ENCODE results near the gene RSPH4A. TPM values are rescaled to one million over a fixed set of nuclear protein-coding genes. Genes with fewer than 3 reads are reported as not detected.

Gene RSPH4A
- total and polyA plus RNA-seq, 2 of the 4 experiments (the other 2 are of a cell fraction): under 0.01 to 0.19 TPM

DNA sequence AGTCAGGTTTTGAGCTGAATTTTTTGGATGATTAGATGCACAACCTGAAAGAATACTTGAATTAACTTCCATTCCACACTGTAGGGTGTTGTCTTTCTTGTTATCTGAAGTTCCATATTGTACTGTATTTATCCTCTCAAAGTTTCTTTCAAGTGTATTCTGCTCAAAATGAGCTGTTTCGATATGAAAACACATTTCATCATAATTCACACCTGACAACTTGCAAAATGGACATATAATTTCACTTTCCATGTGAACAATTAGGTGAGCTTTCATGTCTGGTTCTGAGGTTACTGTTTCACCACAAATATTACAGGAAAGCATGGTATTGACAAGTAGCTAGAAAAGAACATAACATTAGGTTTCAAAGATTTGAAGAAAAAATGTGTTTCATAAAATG is 50.6 kb downstream of the RSPH4A start:
- DNase-seq (no peak), ATAC-seq (ENCODE audit: low read depth) (no peak)
- peak overlapping the region; percentile 45 for H3K4me2 ChIP-seq (ENCODE audit: low read depth, low read length)
- H3K23ac ChIP-seq (ENCODE audit: low read depth, low read length): no peak overlapping the region
- no peak overlapping the region for H2AK9ac ChIP-seq (replicated peaks; ENCODE audit: low read depth, low read length, poor library complexity)
- peaks cover 2% of the 10 kb centered on the region; the same call in 1 of the 2 replicates for H3K27me3 ChIP-seq (ENCODE audit: control insufficient read depth, insufficient read depth, low read length)
- intact Hi-C loops (cut with micrococcal nuclease) (no loop called here), in situ Hi-C loops (cut with MboI; ENCODE audit: low sequenced_read_pairs) (no loop called here), dilution Hi-C loops (cut with HindIII; ENCODE audit: low sequenced_read_pairs, unreplicated experiment) (no loop called here)
- no CpG with 5 or more reads among the region's 1 CpG for WGBS, 2 experiments (ENCODE audit: extremely low coverage in 2 of 2, insufficient read length in 1 of 2)
- no peak overlapping the region for H3K27ac ChIP-seq (ENCODE audit: insufficient read depth, low read length)
- no peak overlapping the region for H3K14ac ChIP-seq (replicated peaks; ENCODE audit: low read depth, low read length)
- POLR2A ChIA-PET (ENCODE audit: unreplicated experiment): no interaction called here
- TF ChIP-seq, protein P1, sequence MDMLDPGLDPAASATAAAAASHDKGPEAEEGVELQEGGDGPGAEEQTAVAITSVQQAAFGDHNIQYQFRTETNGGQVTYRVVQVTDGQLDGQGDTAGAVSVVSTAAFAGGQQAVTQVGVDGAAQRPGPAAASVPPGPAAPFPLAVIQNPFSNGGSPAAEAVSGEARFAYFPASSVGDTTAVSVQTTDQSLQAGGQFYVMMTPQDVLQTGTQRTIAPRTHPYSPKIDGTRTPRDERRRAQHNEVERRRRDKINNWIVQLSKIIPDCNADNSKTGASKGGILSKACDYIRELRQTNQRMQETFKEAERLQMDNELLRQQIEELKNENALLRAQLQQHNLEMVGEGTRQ (IDR thresholded peaks at IDR 0.05; ENCODE audit: low read depth, low read length): no peak
- TF ChIP-seq, protein P2, sequence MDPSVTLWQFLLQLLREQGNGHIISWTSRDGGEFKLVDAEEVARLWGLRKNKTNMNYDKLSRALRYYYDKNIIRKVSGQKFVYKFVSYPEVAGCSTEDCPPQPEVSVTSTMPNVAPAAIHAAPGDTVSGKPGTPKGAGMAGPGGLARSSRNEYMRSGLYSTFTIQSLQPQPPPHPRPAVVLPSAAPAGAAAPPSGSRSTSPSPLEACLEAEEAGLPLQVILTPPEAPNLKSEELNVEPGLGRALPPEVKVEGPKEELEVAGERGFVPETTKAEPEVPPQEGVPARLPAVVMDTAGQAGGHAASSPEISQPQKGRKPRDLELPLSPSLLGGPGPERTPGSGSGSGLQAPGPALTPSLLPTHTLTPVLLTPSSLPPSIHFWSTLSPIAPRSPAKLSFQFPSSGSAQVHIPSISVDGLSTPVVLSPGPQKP (IDR thresholded peaks at IDR 0.05; ENCODE audit: borderline replicate concordance, low read depth, low read length): no peak
- TF ChIP-seq FOS (IDR thresholded peaks at IDR 0.05; ENCODE audit: low read depth, low read length) (no peak), MAZ (IDR thresholded peaks at IDR 0.05; ENCODE audit: borderline replicate concordance, low read depth, low read length) (no peak), CEBPB (IDR thresholded peaks at IDR 0.05; ENCODE audit: low read depth, low read length) (no peak), MAFK (IDR thresholded peaks at IDR 0.05; ENCODE audit: low read depth, low read length) (no peak), POLR2A (IDR thresholded peaks at IDR 0.05; ENCODE audit: low read depth, low read length) (no peak), NFE2L2 (IDR thresholded peaks at IDR 0.05; ENCODE audit: low read depth, low read length) (no peak), MXI1 (IDR thresholded peaks at IDR 0.05; ENCODE audit: borderline replicate concordance, low read depth, low read length) (no peak), CHD1 (IDR thresholded peaks at IDR 0.05; ENCODE audit: low read depth, low read length) (no peak), RCOR1 (IDR thresholded peaks at IDR 0.05; ENCODE audit: insufficient replicate concordance, low read length) (no peak)
- TF ChIP-seq, protein P3, sequence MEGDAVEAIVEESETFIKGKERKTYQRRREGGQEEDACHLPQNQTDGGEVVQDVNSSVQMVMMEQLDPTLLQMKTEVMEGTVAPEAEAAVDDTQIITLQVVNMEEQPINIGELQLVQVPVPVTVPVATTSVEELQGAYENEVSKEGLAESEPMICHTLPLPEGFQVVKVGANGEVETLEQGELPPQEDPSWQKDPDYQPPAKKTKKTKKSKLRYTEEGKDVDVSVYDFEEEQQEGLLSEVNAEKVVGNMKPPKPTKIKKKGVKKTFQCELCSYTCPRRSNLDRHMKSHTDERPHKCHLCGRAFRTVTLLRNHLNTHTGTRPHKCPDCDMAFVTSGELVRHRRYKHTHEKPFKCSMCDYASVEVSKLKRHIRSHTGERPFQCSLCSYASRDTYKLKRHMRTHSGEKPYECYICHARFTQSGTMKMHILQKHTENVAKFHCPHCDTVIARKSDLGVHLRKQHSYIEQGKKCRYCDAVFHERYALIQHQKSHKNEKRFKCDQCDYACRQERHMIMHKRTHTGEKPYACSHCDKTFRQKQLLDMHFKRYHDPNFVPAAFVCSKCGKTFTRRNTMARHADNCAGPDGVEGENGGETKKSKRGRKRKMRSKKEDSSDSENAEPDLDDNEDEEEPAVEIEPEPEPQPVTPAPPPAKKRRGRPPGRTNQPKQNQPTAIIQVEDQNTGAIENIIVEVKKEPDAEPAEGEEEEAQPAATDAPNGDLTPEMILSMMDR (conservative IDR thresholded peaks at IDR 0.05; ENCODE audit: low read depth, low read length): no peak
- no peak overlapping the region for H4K8ac ChIP-seq (ENCODE audit: low read depth in 2 of 2, low read length in 2 of 2)
- no peak overlapping the region for H3K9ac ChIP-seq (ENCODE audit: low read depth, low read length)
- no peak overlapping the region for H2BK20ac ChIP-seq (ENCODE audit: low read depth, low read length)
- H2BK15ac ChIP-seq (ENCODE audit: low read depth, low read length): no peak overlapping the region
- H3K79me1 ChIP-seq (ENCODE audit: low read depth in 1 of 2, low read length in 2 of 2): peaks cover 11 to 26% of the 10 kb centered on the region in 2 experiments
- no peak overlapping the region for H3K18ac ChIP-seq (ENCODE audit: low read depth, low read length)
- H3K4me3 ChIP-seq (ENCODE audit: insufficient read depth, low read depth, low read length): no peak overlapping the region
- no peak overlapping the region for H4K5ac ChIP-seq (ENCODE audit: low read depth, low read length)
- peaks cover 7% of the 10 kb centered on the region; the same call in 1 of the 2 replicates for H4K20me1 ChIP-seq (ENCODE audit: insufficient read depth, low read length)
- H3K9me3 ChIP-seq (ENCODE audit: control insufficient read depth, insufficient read depth, low read length): no peaks in the 10 kb centered on the region
- H3K36me3 ChIP-seq (ENCODE audit: control insufficient read depth, insufficient read depth, low read length): no peaks in the 10 kb centered on the region
- no peak overlapping the region for H2BK120ac ChIP-seq (ENCODE audit: low read depth, low read length)
- no peak overlapping the region for H3K56ac ChIP-seq (ENCODE audit: extremely low read depth, insufficient read depth, low read length)
- no peaks in the 10 kb centered on the region; the same call in 1 of the 2 replicates for H3K4me1 ChIP-seq (ENCODE audit: control insufficient read depth, insufficient read depth, low read length)
- no peak overlapping the region for H2AFZ ChIP-seq (replicated peaks; ENCODE audit: low read length, poor library complexity)
- TSS peak; percentile 36 for BruUV-seq (replicated peaks)
- H2BK5ac ChIP-seq (ENCODE audit: low read depth, low read length, poor library complexity, severe bottlenecking): no peak overlapping the region
- H3K9me1 ChIP-seq (ENCODE audit: insufficient read depth, low read length): no peaks in the 10 kb centered on the region
- H2AK5ac ChIP-seq (ENCODE audit: low read depth, low read length): no peak overlapping the region
- no peak overlapping the region for H3K4ac ChIP-seq (ENCODE audit: low read depth, low read length)
- CTCF ChIA-PET: interaction anchor here (0.5 kb wide), 1 partner anchor 12 kb away, joined by 3 read pairs; no protein-coding TSS in a partner anchor
- no peak overlapping the region for H4K91ac ChIP-seq (ENCODE audit: insufficient read depth, low read depth, low read length)

All from IMR-90 (cell line).